ENCODE results near the gene EEF1A2.

DNA sequence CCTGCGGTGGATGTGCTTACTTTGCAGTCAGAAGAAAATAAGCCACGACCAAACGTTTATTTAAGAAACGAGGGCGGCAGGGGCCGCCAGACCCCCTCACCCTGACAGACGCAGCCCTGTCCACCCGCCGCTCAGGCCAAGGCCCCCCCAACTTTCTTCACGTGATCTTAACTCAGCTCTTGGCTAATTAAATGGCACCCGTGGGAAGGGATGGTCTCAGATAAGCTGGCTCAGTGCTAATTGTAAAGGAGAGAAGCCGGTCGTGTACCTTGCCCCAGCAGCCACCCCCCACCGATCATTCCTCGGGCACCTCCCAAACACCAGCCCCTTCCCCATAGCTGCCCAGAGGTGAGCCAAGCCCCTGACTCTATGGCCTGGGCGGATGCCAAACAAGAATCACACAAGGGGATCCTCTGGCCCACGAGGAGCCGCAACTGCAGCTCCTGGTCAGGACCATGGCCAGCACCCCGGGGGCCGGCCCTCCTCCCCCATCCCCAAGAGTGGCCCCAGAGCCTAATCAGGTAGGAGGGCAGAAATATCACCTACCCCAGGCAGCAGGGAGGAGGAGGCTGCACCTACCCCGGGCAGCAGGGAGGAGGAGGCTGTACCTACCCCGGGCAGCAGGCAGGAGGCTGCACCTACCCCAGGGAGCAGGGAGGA is 37.6 kb downstream of the EEF1A2 start:
- TF ChIP-seq POLR2A (IDR thresholded peaks at IDR 0.05; ENCODE audit: low read length) (no peak), GATA1 (IDR thresholded peaks at IDR 0.05; ENCODE audit: low read depth, low read length) (no peak)

Measured in erythroblast (primary cell).